DND-41 (cell line): Measurements from ENCODE around the gene RBM43.
"Not testable (repeated sequence)": the region's sequence is repeated elsewhere in the genome, so short reads cannot be mapped to it uniquely, and the experiment has no call there.

ENCODE experiments used
- ATAC-seq: fragments of 200-7000 bp; cut with Tn5 transposase; 3 replicates; pipeline ENCODE4 v1.9.1; 2021; ENCODE audit warnings: low read depth; ENCODE audit not compliant: insufficient read depth
- DNase-seq: peaks from one replicate; pipeline ENCODE4 v3.0.0-alpha.2; 2020
- H2AFZ ChIP-seq: 2 replicates; pipeline ENCODE4 v1.6.0; 2012; ENCODE audit warnings: low read depth, low read length
- H3K27ac ChIP-seq: 2 replicates; pipeline ENCODE4 v1.5.1; 2012; ENCODE audit warnings: low read length, inconsistent platforms
- H3K27me3 ChIP-seq: fragments of 200-600 bp; sonication (generic); 2 replicates; pipeline ENCODE4 v1.6.0; 2012; ENCODE audit warnings: low read length, mild to moderate bottlenecking, inconsistent platforms; ENCODE audit not compliant: insufficient read depth, poor library complexity
- H3K36me3 ChIP-seq: 2 replicates; pipeline ENCODE4 v1.5.1; 2012; ENCODE audit warnings: low read length, inconsistent platforms; ENCODE audit not compliant: insufficient read depth
- H3K4me1 ChIP-seq: 2 replicates; pipeline ENCODE4 v1.5.1; 2012; ENCODE audit warnings: mild to moderate bottlenecking, low read length; ENCODE audit not compliant: insufficient read depth
- H3K4me2 ChIP-seq: 2 replicates; pipeline ENCODE4 v1.6.0; 2012; ENCODE audit warnings: mild to moderate bottlenecking, moderate library complexity, low read length, inconsistent platforms; ENCODE audit not compliant: insufficient read depth
- H3K4me3 ChIP-seq, 2 experiments: fragments of 200-600 bp in 1 of 2; shearing (Covaris generic) in 1 of 2; 2 replicates each; pipeline ENCODE4 v1.5.1; 2012 to 2016; ENCODE audit warnings: inconsistent platforms in 2 of 2, low read length in 2 of 2, mild to moderate bottlenecking in 2 of 2, low read depth in 1 of 2, moderate library complexity in 1 of 2
- H3K79me2 ChIP-seq: 2 replicates; pipeline ENCODE4 v1.6.0; 2012; ENCODE audit warnings: low read length, inconsistent platforms; ENCODE audit not compliant: insufficient read depth
- H3K9ac ChIP-seq: 2 replicates; pipeline ENCODE4 v1.6.0; 2012; ENCODE audit warnings: low read depth, mild to moderate bottlenecking, inconsistent platforms, low read length, moderate library complexity
- H3K9me3 ChIP-seq: 2 replicates; pipeline ENCODE4 v1.5.1; 2012; ENCODE audit warnings: low read length, moderate library complexity, mild to moderate bottlenecking, inconsistent platforms; ENCODE audit not compliant: insufficient read depth, severe bottlenecking
- H4K20me1 ChIP-seq: 2 replicates; pipeline ENCODE4 v1.6.0; 2012; ENCODE audit warnings: low read length; ENCODE audit not compliant: insufficient read depth
- CTCF ChIP-seq: IDR thresholded peaks from 2 replicates; pipeline ENCODE4 v1.5.1; 2012; ENCODE audit warnings: borderline replicate concordance, low read length, moderate library complexity, mild to moderate bottlenecking; ENCODE audit not compliant: poor library complexity, severe bottlenecking; ENCODE audit errors: extremely low read depth
- EZH2 ChIP-seq: IDR thresholded peaks from 3 replicates; pipeline ENCODE4 v1.6.1; 2012; ENCODE audit warnings: borderline replicate concordance, low read depth, mild to moderate bottlenecking, moderate library complexity, low read length, inconsistent platforms; ENCODE audit not compliant: severe bottlenecking

RBM43 gene

GRCh38 chr2:151239624-151240023 is 22.0 kb downstream of the RBM43 start:
- H3K9ac ChIP-seq = no peak overlapping the region
- no peaks in the 10 kb centered on the region for H3K36me3 ChIP-seq
- no peak overlapping the region for H3K4me3 ChIP-seq
- H3K4me2 ChIP-seq = no peak overlapping the region
- TF ChIP-seq CTCF = no peak
- no peak for TF ChIP-seq EZH2
- DNase-seq = no peak
- no peaks in the 10 kb centered on the region for H3K79me2 ChIP-seq
- no peaks in the 10 kb centered on the region for H3K4me1 ChIP-seq
- no peaks in the 10 kb centered on the region for H4K20me1 ChIP-seq
- no peaks in the 10 kb centered on the region for H3K9me3 ChIP-seq
- no peaks in the 10 kb centered on the region for H3K27me3 ChIP-seq
- no peak overlapping the region for H3K27ac ChIP-seq
- ATAC-seq = no peak
- no peak overlapping the region for H2AFZ ChIP-seq

- Histone ChIP-seq H3K79me2 (no peaks in the 10 kb centered on the region), H3K4me1 (no peaks in the 10 kb centered on the region), H3K4me2 (no peak overlapping the region), H2AFZ (no peak overlapping the region), H3K36me3 (no peaks in the 10 kb centered on the region), H4K20me1 (no peaks in the 10 kb centered on the region), H3K27me3 (no peaks in the 10 kb centered on the region), H3K9me3 (no peaks in the 10 kb centered on the region), H3K9ac (no peak overlapping the region), H3K4me3 (no peak overlapping the region), H3K27ac (no peak overlapping the region)
- TF ChIP-seq EZH2 (no peak), CTCF (peak; percentile 86)
- ATAC-seq = peak; percentile 85
- DNase-seq = peak; percentile 55
Measured at GRCh38 chr2:151238527-151239487, 22.9 kb downstream of the RBM43 start.

GRCh38 chr2:151237422-151238025 is 24.1 kb downstream of the RBM43 start:
- Histone ChIP-seq H2AFZ (no peak overlapping the region), H3K36me3 (no peaks in the 10 kb centered on the region), H4K20me1 (no peaks in the 10 kb centered on the region), H3K4me1 (no peaks in the 10 kb centered on the region), H3K27me3 (no peaks in the 10 kb centered on the region), H3K27ac (no peak overlapping the region), H3K9me3 (no peaks in the 10 kb centered on the region), H3K79me2 (no peaks in the 10 kb centered on the region), H3K4me3 (no peak overlapping the region), H3K9ac (no peak overlapping the region), H3K4me2 (no peak overlapping the region)
- no peak for ATAC-seq
- no peak for DNase-seq
- TF ChIP-seq CTCF (peak; percentile 17), EZH2 (no peak)

GRCh38 chr2:151233760-151234159 is 27.9 kb downstream of the RBM43 start:
- H3K9ac ChIP-seq, H3K4me3 ChIP-seq, DNase-seq, H3K9me3 ChIP-seq, H2AFZ ChIP-seq, ATAC-seq, H3K27ac ChIP-seq, H3K4me1 ChIP-seq, H4K20me1 ChIP-seq, H3K36me3 ChIP-seq, H3K27me3 ChIP-seq, H3K4me2 ChIP-seq, H3K79me2 ChIP-seq: not testable (repeated sequence)

GRCh38 chr2:151233288-151233687 is 28.4 kb downstream of the RBM43 start:
- H3K27ac ChIP-seq, H3K4me3 ChIP-seq, H2AFZ ChIP-seq, H3K4me1 ChIP-seq, H3K79me2 ChIP-seq, H3K27me3 ChIP-seq, H4K20me1 ChIP-seq, H3K4me2 ChIP-seq, H3K9ac ChIP-seq, H3K9me3 ChIP-seq, H3K36me3 ChIP-seq, DNase-seq, ATAC-seq: not testable (repeated sequence)
